ENCODE data around the gene MTMR12.

Gene MTMR12, protein sequence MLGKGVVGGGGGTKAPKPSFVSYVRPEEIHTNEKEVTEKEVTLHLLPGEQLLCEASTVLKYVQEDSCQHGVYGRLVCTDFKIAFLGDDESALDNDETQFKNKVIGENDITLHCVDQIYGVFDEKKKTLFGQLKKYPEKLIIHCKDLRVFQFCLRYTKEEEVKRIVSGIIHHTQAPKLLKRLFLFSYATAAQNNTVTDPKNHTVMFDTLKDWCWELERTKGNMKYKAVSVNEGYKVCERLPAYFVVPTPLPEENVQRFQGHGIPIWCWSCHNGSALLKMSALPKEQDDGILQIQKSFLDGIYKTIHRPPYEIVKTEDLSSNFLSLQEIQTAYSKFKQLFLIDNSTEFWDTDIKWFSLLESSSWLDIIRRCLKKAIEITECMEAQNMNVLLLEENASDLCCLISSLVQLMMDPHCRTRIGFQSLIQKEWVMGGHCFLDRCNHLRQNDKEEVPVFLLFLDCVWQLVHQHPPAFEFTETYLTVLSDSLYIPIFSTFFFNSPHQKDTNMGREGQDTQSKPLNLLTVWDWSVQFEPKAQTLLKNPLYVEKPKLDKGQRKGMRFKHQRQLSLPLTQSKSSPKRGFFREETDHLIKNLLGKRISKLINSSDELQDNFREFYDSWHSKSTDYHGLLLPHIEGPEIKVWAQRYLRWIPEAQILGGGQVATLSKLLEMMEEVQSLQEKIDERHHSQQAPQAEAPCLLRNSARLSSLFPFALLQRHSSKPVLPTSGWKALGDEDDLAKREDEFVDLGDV

DNA sequence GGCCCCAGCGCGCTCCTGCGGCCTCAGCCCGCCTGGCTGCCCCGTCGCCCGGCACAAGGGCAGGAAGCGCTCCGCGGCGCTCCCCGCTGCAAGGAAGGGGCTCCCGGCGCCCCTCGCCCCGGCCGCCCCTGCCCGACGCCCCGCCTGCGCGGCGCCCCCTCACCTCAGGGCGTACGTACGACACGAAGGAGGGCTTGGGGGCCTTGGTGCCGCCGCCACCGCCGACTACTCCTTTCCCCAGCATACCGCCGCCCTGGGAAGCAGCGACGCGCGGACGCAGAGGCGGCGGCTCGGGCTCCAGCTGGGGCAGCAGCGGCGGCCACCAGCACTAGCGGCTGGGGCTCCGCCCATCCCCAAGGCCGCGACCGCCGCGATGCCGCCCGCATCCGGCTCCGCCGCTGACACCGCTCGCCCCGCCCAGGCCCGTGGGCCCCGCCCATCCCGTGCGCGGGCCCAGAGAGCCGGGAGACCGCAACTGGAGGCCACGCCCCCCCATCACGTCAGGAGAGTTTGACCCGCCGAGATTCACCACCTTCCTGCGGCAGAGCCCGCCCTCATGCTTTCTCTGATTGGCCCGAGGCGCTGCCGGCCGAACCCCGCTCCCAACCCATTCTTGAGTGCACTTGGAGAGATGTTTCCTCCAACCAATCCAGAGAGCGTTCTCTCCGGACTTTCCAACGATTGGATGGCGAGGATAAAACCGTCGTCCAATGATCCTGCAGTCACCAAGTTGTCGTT, at the start of gene MTMR12:
TSS of gene MTMR12 (minus strand) at position 345 of the 738 bp plus-strand sequence. CDS start at position 244, 101 bp downstream.
- peak; percentile 100 for DNase-seq (ENCODE audit: low read depth in 2 of 2)

DNA sequence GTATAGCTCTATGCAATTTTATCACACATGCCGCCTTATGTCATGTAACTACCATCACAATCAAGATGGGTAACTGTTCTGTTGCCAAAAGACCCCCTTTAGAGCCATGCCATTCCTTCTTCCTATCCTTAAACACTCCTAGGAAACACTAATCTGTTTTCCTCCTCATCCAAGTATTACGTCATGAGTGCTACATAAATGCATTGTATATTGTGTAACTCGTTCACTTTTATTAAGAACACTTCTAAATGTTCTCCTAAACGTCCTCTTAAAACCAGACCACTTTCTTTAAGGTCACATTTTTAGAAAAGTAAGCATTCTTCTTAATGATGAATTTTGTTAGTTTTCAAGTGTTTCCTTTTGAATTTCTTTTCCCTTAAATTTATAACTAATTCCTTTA, 49.8 kb upstream of the MTMR12 start:
- no peak for DNase-seq (ENCODE audit: low read depth in 2 of 2)

DNA sequence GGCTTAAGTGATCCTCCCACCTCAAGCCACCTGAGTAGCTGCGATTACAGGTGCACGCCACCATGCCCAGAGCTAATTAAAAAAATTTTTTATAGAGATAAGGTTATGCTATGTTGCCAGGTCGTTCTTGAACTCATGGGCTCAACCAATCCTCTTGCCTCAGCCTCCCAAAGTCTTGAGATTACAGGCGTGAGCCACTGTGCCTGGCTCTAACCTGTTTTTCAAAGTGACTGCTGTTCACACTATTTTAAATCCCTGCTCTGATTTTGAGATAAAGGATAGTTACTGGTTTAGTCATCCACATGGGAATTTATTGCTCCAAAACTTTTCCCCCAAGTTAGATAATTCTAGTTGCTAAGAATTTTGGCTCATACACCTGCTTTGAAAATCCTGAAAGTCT, 48.2 kb upstream of the MTMR12 start:
- DNase-seq (ENCODE audit: low read depth in 2 of 2): no peak

DNA sequence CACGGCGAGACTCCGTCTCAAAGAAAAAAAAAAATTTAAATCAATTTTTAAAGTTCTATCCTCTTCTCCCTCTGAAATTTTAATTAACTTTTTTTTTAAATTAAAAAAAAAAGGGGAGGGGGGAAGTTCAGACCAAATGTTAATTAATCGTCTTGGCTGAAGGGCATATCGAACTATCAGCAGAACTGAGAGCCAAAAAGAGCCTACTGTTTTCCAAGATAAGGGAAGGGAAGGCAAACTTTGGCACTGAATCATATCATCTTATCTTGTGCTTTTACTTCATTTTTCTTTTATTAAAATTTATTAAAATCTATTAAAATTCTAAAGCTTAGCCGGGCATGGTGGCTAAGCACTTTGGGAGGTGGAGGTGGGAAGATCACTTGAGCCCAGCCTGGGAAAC, 45.9 kb upstream of the MTMR12 start:
- no peak for DNase-seq (ENCODE audit: low read depth in 2 of 2)

DNA sequence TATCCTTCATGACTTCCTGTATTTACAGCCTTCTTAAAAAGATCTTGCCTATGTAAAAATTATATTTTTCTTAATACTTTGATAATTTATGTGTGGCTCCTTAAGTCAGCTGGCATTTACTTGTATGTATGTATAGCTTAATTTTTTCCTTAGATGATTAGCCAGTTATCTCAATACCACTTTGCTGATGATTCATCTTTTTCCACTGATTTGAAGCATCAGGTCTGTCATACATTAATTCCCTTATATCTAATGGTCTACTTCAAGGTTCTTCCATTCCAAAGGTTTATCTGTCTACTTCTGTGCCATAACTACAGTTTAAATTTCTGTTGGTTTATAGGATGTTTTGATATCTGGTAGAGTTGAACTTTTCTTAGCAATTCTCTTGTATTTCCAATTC, 44.9 kb upstream of the MTMR12 start:
- no peak for DNase-seq (ENCODE audit: low read depth in 2 of 2)

DNA sequence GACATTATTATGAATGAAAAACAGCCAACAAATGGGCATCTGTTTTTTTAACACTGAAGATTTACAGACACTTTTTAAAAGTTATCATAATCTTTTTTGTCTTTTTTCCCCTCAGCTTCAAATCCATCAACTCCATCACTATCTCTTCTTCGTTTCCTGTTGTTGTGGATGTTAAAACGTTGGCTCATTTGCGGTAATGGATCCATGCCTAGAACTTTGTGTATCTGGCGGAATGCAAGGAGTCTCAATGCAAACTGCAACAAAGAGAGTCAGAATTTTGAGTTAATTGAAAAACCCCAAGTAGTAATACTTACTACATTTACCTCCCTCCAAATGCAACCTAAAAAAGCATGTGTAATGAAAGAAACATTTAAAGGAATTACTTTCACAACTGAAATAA, 42.9 kb upstream of the MTMR12 start:
- DNase-seq (ENCODE audit: low read depth in 2 of 2): no peak

DNA sequence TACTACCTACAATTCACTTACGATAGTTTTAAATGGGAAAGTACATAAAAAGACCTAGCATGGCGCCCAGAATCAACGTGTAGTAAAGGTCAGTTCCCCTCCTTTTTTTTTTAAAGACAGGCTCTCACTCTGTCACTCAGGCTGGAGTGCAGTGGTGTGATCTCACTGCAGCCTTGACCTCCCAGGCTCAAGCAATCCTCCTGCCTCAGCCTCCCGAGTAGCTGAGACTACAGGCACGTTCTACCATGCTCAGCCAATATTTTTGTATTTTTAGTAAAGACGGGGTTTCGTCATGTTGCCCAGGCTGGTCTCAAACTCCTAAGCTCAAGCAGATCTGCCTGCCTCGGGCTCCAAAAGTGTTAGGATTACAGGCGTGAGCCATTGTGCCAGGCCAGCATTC, 40.7 kb upstream of the MTMR12 start:
- no peak for DNase-seq (ENCODE audit: low read depth in 2 of 2)

DNA sequence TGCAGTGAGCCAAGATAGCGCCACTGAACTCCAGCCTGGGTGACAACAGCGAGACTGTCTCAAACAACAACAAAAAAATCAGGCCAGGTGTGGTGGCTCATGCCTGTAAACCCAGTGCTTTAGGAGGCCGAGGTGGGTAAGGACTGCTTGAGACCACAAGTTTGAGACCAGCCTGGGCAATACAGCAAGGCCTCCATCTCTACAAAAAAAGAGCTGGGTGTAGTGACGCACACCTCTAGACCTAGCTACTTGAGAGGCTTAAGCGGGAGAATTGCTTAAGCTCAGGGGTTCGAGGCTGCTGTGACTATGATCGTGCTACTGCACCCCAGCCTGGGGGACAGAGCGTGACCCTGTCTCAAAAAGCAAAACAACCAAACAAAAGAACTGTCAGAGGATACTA, 39.9 kb upstream of the MTMR12 start:
- DNase-seq (ENCODE audit: low read depth in 2 of 2): no peak

DNA sequence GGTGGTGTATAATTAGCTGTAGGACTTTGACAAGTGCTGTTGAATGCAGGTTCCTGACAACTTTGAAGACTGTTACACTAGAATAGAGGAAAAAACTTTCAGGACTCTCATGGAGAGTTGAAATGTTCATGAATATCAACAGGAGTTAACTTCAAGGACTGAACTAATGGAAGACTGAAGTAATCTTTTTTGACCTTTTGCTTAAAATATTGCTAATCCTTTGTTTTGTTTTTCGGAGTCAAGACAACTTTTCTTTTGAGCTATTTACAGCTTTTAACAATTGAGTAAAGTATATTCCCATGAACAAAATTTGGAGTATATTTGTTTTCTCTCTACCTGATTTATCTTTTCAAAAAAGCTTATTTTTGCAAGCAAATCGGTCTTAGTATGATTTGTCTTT, 34.1 kb upstream of the MTMR12 start:
- DNase-seq (ENCODE audit: low read depth in 2 of 2): no peak

DNA sequence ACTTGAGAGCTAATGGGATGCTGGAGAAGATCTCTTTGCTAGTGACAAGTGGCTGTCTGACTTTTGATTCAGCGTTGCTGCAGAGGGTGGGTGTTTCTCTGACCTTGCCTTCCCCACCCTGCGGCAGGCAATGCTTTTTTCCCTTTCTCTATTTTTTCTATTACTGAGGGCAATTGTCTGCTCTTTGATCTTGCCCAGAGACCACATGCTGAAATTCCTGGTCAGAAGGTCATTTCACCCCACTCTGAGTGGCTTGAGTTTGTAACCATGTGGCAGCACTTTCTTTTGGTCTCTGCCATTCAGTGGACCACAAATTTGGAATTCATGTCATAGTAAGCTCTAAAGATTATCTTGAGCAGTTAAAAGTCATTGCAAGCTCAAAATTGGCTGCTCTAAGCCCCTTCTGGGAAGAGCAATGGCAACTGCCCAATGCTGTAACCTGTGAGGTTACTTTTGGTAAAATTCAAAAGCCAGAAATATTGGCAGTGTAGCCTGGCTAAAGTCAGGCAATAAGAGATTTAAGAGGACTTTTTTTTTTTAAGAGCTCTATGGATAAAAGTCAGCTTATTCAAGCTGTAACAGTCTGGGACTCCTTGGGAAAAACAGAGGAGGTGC, 30.4 kb upstream of the MTMR12 start:
- DNase-seq (ENCODE audit: low read depth in 2 of 2): no peak

DNA sequence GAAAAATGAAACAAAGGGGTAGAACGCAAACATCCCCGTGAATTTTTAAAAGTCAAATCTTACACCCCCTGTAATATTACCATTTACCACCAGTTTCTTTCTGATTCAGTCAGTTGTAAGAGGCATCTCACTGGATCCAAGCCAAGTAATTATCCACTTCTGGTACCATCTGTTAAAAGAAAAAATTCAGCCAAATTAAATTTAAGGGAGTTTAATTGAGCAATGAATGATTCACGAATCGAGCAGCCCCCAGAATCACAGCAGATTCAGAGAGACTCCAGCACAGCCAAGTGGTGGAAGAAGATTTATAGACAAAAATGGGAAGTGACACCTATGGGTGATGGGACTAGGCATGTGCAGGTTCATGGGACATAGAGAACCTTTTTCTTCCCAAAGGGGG, 29.9 kb upstream of the MTMR12 start:
- DNase-seq (ENCODE audit: low read depth in 2 of 2): no peak

DNA sequence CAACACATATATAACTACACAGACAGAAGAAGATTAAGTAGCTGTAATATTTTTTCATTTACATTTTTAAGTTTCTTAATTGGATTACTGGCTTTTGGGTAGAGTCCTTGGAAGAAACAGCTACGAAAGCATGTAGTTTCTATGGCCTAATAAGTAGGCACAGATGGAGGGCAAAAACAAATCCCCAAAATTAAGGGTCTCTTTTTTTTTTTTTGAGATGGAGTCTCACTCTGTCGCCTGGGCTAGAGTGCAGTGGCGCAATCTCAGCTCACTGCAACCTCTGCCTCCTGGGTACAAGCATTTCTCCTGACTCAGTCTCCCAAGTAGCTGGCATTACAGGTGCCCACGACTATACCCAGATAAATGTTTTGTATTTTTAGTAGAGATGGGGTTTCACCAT, 27.1 kb upstream of the MTMR12 start:
- DNase-seq (ENCODE audit: low read depth in 2 of 2): no peak

DNA sequence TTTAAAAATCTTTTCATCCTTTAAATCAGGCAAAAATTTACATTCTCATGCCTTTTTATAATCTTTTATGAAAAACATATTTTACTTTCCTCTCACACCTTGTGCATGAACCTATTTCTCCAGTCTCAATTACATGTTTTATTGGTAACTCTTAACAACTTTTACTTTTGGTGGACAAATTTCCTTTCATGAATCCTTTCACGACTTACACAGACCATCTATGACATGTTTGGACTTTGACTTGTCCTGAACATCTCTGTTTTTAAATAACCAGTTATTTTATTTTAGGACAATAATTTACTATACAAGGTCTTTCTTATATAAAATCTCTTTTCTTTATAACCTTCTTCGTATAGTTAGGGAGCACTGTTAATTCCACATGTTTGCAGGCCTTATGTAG, 26.5 kb upstream of the MTMR12 start:
- no peak for DNase-seq (ENCODE audit: low read depth in 2 of 2)

DNA sequence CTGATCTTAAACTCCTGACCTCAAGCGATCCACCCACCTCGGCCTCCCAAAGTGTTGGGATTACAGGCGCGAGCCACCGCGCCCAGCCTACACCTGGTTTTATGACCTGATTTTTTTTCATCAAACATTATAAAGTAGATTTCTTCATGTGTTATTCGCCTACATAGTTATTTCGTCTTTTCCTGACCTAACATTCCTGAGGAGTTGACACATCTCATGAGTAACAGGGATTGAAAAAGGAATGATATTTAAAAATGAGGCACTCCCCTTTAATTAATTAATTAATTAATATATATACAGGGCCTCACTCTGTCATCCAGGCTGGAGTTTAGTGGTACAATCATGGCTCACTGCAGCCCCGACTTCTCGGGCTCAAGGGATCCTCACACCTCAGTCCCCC, 20.2 kb upstream of the MTMR12 start:
- DNase-seq (ENCODE audit: low read depth in 2 of 2): no peak

DNA sequence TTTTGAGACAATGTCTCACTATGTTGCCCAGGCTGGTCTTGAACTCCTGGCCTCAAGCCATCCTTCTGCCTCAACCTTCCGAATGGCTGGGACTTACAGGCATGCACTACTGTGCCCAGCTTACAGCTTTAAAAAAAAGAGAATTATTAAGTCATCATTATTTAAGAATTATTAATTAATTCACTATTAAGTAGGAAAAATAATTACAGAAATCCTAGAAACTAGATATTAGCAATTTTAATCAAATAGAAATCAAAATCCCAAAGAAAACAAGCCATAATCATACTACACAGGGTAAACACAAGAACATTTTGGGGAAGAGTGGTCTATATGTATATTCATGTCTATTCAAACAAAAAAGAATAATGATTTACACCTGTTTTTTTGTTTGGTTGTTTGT, 19.6 kb upstream of the MTMR12 start:
- DNase-seq (ENCODE audit: low read depth in 2 of 2): no peak

DNA sequence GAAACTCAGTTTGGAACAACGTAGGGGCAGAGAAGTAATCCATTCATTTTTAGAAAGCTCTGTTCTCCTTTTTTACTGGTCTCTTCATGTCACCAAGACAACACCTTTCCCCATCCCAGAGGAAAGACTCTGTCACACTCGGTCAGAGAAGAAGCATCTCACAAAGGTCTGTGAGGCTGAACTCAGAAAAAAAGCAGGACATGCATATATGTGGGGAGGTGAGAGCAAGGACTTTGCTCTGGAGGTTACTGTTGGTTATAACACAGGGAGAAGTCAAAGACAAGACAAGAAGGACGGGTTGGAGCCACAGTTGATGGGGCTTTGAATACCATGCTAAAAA, 19.2 kb upstream of the MTMR12 start:
- DNase-seq (ENCODE audit: low read depth in 2 of 2): no peak

DNA sequence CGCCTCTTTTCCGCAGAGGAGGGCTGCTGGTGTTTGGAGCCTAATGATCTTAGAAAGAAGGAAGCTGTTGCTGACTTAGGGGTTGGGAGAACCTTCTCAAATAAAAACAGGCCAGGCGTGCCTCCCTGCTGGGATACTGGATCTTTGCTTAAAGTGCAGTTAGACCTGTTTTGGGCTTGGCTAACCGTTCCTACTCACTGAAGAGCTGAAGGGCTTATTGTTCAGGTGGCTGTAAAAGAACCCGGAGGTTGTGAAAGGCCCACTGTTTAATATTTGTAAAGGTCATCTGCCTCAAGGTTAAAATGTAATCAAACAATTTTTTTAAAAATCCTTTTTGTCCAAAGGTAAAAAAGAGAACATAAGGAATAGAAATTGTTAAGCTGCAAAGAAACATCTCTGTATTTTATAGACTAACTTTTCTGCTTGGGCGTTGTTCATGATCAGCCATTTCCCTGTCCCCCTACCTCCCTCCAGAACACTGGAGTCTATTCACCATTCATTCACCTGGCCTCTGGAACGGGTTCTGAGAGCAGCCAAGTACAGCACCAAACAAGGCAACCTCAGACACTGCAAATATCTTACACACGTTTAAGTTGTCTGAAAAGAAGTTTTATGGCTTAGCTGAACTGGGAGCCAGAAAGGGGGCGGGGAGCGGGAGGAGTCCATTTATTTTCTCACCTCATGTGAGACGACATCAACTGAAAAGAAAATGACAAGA, 18.6 kb upstream of the MTMR12 start:
- DNase-seq (ENCODE audit: low read depth in 2 of 2): no peak

DNA sequence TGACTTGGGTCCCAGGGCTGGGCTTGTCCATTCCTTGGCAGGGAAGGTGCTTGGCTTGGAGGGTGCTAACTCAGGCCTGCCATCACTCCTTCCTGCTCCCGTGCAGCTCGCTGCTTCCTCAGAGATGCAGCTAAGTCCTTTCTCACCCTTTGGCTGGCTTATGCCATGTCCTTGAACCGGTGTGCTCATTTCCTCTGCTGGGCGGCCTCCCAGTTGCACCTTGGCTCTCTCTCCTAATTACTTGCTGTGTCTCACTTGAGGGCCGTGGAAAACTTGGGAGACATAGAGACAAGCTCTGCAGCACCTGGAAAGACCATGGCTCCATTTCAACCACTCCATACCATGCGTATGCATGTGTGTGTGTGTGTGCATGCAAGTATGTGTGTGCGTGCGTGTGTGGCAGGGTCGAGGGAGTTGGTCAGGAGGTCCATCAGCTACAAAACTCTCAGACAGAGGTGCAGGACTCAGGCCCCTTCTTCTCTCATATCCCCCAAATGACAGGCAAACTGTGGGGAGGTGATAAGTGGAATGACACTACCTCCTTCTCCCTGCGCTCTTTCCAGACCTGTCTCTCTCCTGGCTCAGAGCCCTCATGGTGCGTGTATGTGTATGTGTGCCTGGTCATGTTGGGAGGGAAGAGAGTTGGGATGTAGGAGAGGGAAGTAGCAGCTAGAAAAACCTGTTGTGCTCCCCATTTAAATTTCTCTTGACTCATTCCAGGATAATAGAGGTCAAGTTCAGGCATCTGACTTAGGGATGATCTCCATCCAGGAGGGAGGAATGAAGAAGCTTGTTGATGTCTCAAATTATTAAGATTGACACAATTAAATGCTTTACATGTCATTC, 17.6 kb upstream of the MTMR12 start:
- no peak for DNase-seq (ENCODE audit: low read depth in 2 of 2)

DNA sequence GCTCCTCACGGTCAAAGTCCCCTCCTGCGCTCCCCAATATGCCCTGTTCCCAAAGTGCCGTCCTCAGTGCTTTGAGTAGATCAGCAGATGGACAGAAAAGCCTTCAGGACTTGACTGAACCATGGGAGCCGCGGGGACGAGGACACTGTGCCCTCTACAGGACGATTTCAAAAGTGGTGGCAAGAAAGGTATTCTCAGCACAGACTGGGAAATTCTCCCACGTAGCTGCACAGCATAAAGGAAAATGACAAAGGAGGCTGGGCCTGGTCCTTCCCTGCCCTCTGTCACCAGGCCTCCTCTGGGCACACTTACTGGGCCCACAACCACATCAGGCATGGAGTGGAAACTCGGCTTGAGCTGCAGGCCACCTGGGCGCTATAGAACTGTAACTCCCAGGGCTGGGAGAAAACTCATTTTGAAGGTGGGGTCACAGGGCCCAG, 16.7 kb upstream of the MTMR12 start:
- DNase-seq (ENCODE audit: low read depth in 2 of 2): peak; percentile 30 to 52

DNA sequence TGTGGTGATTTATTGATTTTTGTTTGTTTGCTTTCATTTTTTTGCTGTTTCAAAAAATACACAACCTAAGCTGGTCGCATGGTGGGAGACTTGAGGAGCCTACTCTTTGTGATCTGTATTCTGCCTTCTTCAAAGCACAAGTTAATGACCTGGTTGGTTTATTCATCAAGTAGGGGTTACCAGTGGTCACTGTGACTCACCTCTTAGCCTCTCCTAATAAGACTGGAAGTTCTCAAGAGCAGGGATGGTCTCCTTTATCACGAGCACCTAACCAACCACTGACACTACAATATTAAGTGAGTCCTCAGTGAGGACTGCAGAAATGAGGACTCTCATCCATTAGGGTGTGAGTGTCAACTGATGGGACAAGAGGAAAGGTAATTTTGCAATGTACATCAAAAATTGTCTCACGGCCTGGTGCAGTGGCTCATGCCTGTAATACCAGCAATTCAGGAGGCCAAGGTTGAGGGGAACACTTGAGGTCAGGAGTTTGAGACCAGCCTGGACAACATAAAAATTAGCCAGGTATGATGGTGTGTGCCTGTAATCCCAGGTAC, 13.6 kb upstream of the MTMR12 start:
- DNase-seq (ENCODE audit: low read depth in 2 of 2): no peak

Data from stimulated activated CD4-positive, alpha-beta T cell treated with anti-CD3 and anti-CD28 coated beads, Interleukin-4, amount 100 ng/mL, for 48 hours (primary cell).